ENCODE data around the gene GPX4. TPM values are rescaled to one million over a fixed set of nuclear protein-coding genes. Genes with fewer than 3 reads are reported as not detected.

Gene GPX4
- total RNA-seq, 1 donor from 2014 or later: 213 TPM

- DNase-seq: no peak
- H3K36me3 Mint-ChIP-seq (ENCODE audit: low read depth): peaks cover 69% of the 10 kb centered on the region
Observed at GRCh38 chr19:1080360-1081161, 23.2 kb upstream of the GPX4 start.

GRCh38 chr19:1081301-1082164, 22.3 kb upstream of the GPX4 start:
- POLR2A ChIA-PET: interaction anchor here (0.5 to 13.1 kb wide), 5 partner anchors 5 to 41 kb away, joined by 4 to 184 read pairs (median 32); partner anchors contain the start of genes ABCA7 and ARHGAP45

More at GRCh38 chr19:1080360-1081161, 23.2 kb upstream of the GPX4 start:
- ChIA-PET CTCF (interaction anchor here (1.1 kb wide), 1 partner anchor 16 kb away, joined by 4 read pairs; no protein-coding TSS in a partner anchor), POLR2A (interaction anchor here (0.6 to 13.1 kb wide), 6 partner anchors 5 to 42 kb away, joined by 3 to 184 read pairs (median 19); partner anchors contain the start of genes ABCA7 and ARHGAP45)
- intact Hi-C loops (cut with micrococcal nuclease): no loop called here
- no peak overlapping the region for H3K4me3 Mint-ChIP-seq
- no peaks in the 10 kb centered on the region for H3K9me3 Mint-ChIP-seq
- no peaks in the 10 kb centered on the region for H3K27me3 Mint-ChIP-seq
- H3K27ac Mint-ChIP-seq: no peak overlapping the region
- TF ChIP-seq CTCF (IDR thresholded peaks at IDR 0.05): no peak
- ATAC-seq (ENCODE audit: low read depth): no peak
- peaks cover 58% of the 10 kb centered on the region for H3K4me1 Mint-ChIP-seq

GRCh38 chr19:1082165-1082927, 21.4 kb upstream of the GPX4 start:
- no peak for TF ChIP-seq CTCF (IDR thresholded peaks at IDR 0.05)
- ChIA-PET POLR2A (interaction anchor here (0.6 to 13.1 kb wide), 6 partner anchors 4 to 187 kb away, joined by 3 to 184 read pairs (median 18); partner anchors contain the start of genes ARHGAP45 and CIRBP), CTCF (interaction anchor here (0.5 to 1.4 kb wide), 2 partner anchors 16 to 184 kb away, joined by 3 to 5 read pairs; partner anchors contain the start of gene ARHGAP45)
- ATAC-seq (ENCODE audit: low read depth) (peak; percentile 63), DNase-seq (no peak)
- no peaks in the 10 kb centered on the region for H3K9me3 Mint-ChIP-seq
- H3K36me3 Mint-ChIP-seq (ENCODE audit: low read depth): peaks cover 64% of the 10 kb centered on the region
- H3K4me3 Mint-ChIP-seq: no peak overlapping the region
- H3K27ac Mint-ChIP-seq: peak overlapping the region; percentile 65
- H3K27me3 Mint-ChIP-seq: no peaks in the 10 kb centered on the region
- intact Hi-C loops (cut with micrococcal nuclease): loop anchor here (2.0 kb wide), 1 partner anchor 14 kb away; no protein-coding TSS in a partner anchor
- H3K4me1 Mint-ChIP-seq: peaks cover 52% of the 10 kb centered on the region

More at GRCh38 chr19:1081301-1082164, 22.3 kb upstream of the GPX4 start:
- Mint-ChIP-seq H3K4me3 (no peak overlapping the region), H3K27ac (peak overlapping the region; percentile 65), H3K9me3 (no peaks in the 10 kb centered on the region), H3K27me3 (no peaks in the 10 kb centered on the region), H3K36me3 (ENCODE audit: low read depth) (peaks cover 68% of the 10 kb centered on the region), H3K4me1 (peaks cover 56% of the 10 kb centered on the region)
- no peak for ATAC-seq (ENCODE audit: low read depth)
- DNase-seq: no peak
- intact Hi-C loops (cut with micrococcal nuclease): loop anchor here (2.0 kb wide), 1 partner anchor 13 kb away; no protein-coding TSS in a partner anchor
- TF ChIP-seq CTCF (IDR thresholded peaks at IDR 0.05): no peak
- CTCF ChIA-PET: no interaction called here

DNA sequence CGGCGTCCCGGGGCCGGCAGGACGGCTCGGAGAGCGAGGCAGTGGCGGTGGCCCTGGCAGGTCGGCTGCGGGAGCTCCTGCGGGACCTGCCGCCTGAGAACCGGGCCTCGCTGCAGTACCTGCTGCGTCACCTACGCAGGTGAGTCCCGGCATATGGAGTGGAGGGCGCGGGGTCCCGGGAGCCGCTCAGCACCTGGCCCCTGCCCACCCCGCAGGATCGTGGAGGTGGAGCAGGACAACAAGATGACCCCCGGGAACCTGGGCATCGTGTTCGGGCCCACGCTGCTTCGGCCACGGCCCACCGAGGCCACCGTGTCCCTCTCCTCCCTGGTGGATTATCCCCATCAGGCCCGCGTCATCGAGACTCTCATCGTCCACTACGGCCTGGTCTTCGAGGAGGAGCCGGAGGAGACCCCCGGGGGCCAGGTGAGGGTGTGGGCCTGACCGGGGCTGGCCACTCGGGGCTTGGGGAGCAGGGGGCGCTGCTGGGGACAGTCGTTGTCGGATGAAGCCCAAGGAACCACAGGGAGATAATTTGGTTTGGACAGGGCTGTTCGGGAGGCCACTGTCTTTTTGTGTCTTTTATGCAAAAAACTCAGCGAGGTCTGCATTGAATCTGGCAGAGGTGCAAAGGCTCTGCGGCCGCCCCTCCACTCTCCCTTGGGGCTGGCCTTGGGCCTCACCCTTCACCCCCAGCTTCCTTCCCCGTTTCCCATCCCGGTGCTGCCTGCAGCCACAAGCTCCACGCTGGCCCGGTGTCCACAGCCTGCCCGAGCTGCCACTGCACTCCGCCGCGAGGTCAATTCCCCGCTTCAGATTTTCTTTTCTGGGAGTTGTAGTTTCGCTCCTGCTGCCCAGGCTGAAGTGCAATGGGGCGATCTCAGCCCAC, 20.6 kb upstream of the GPX4 start:
- H3K36me3 Mint-ChIP-seq (ENCODE audit: low read depth): peaks cover 66% of the 10 kb centered on the region
- TF ChIP-seq CTCF (IDR thresholded peaks at IDR 0.05): no peak
- H3K27ac Mint-ChIP-seq: peak overlapping the region; percentile 56
- H3K9me3 Mint-ChIP-seq: no peaks in the 10 kb centered on the region
- DNase-seq: no peak
- no peaks in the 10 kb centered on the region for H3K27me3 Mint-ChIP-seq
- intact Hi-C loops (cut with micrococcal nuclease): loop anchor here (2.0 kb wide), 1 partner anchor 14 kb away; no protein-coding TSS in a partner anchor
- POLR2A ChIA-PET: interaction anchor here (0.6 to 10.8 kb wide), 7 partner anchors 8 to 249 kb away, joined by 3 to 184 read pairs (median 5); partner anchors contain the start of genes ARHGAP45, CIRBP and POLR2E
- CTCF ChIA-PET: interaction anchor here (0.5 to 1.4 kb wide), 2 partner anchors 16 to 183 kb away, joined by 3 to 5 read pairs; partner anchors contain the start of gene ARHGAP45
- H3K4me3 Mint-ChIP-seq: no peak overlapping the region
- ATAC-seq (ENCODE audit: low read depth): no peak
- peaks cover 52% of the 10 kb centered on the region for H3K4me1 Mint-ChIP-seq
